CD4-positive, alpha-beta T cell (primary cell): Measurements from ENCODE around the gene OPALIN. TPM values are rescaled to one million over a fixed set of nuclear protein-coding genes. Genes with fewer than 3 reads are reported as not detected.

Experiments
- ATAC-seq: fragments of 200-7000 bp; cut with Tn5 transposase; one replicate; pipeline ENCODE4 v1.10.0; 2022; ENCODE audit warnings: mild to moderate bottlenecking; ENCODE audit not compliant: poor library complexity
- CTCF ChIA-PET: fragments of 350-600 bp; sonication (Branson Sonifier 250); formaldehyde crosslinking; loops from one replicate; lab custom pipeline; 2021; ENCODE audit warnings: antibody characterized with exemption, inconsistent platforms; lab: Charles Lee
- POLR2A ChIA-PET: fragments of 350-600 bp; sonication (Branson Sonifier 250); formaldehyde crosslinking; loops from one replicate; lab custom pipeline; 2021; ENCODE audit warnings: antibody characterized with exemption, inconsistent platforms; lab: Charles Lee
- DNase-seq, 14 experiments: peaks; one replicate each; pipeline ENCODE4 v3.0.0-alpha.2; 2013 to 2020; ENCODE audit warnings: mixed read lengths in 2 of 14
- H3K27ac ChIP-seq, 2 donors: one replicate each; pipeline versions ENCODE4 v1.5.1 to v1.7.0; 2013; ENCODE audit warnings: low read length in 2 of 2, low read depth in 1 of 2, mild to moderate bottlenecking in 1 of 2
- H3K27me3 ChIP-seq, 2 experiments: 1 replicate in 1 of 2; 2 replicates in 1 of 2; pipeline versions ENCODE4 v1.6.1 to v1.7.0; 2013; ENCODE audit warnings: low read length in 2 of 2, control low read depth in 1 of 2, mild to moderate bottlenecking in 1 of 2, moderate library complexity in 1 of 2; ENCODE audit not compliant: insufficient read depth in 2 of 2, control insufficient read depth in 1 of 2
- H3K36me3 ChIP-seq: one replicate; pipeline ENCODE4 v1.6.1; 2013; ENCODE audit warnings: low read length, control low read depth; ENCODE audit not compliant: insufficient read depth
- H3K4me1 ChIP-seq: one replicate; pipeline ENCODE4 v1.6.1; 2013; ENCODE audit warnings: low read length, control low read depth; ENCODE audit not compliant: insufficient read depth
- H3K4me3 ChIP-seq: one replicate; pipeline ENCODE4 v1.5.1; 2013; ENCODE audit warnings: mild to moderate bottlenecking, low read length, moderate library complexity
- H3K9me3 ChIP-seq, 2 experiments: 1 replicate in 1 of 2; 2 replicates in 1 of 2; pipeline versions ENCODE4 v1.6.1 to v1.7.0; 2013; ENCODE audit warnings: low read length in 2 of 2, mild to moderate bottlenecking in 2 of 2, control low read depth in 1 of 2, moderate library complexity in 1 of 2; ENCODE audit not compliant: control insufficient read depth in 1 of 2, insufficient read depth in 1 of 2
- H3K27ac Mint-ChIP-seq: one replicate; pipeline ENCODE4 v1.8.0; 2020; ENCODE audit warnings: mixed read lengths
- H3K27me3 Mint-ChIP-seq: one replicate; pipeline ENCODE4 v1.8.0; 2021; ENCODE audit warnings: mixed read lengths
- H3K36me3 Mint-ChIP-seq: one replicate; pipeline ENCODE4 v1.8.0; 2021; ENCODE audit warnings: low read depth, mixed read lengths
- H3K4me1 Mint-ChIP-seq: one replicate; pipeline ENCODE4 v1.8.0; 2021; ENCODE audit warnings: low read depth, mixed read lengths
- H3K4me3 Mint-ChIP-seq: one replicate; pipeline ENCODE4 v1.8.0; 2020; ENCODE audit warnings: mild to moderate bottlenecking, mixed read lengths
- H3K9me3 Mint-ChIP-seq: one replicate; pipeline ENCODE4 v1.8.0; 2020; ENCODE audit warnings: mixed read lengths
- CTCF ChIP-seq: fragments of 200-600 bp; IDR thresholded peaks from one replicate; pipeline ENCODE4 v1.8.0; 2022; ENCODE audit warnings: antibody characterized with exemption, mild to moderate bottlenecking
- intact Hi-C, 2 experiments: fragments of 100-400 bp; cut with DNase I in 1 of 2; cut with micrococcal nuclease in 1 of 2; formaldehyde crosslinking; loops; one replicate each; pipeline versions ENCODE4 v1.15.1 to v1.9.0; 2023 to 2025; cut with DNase I, micrococcal nuclease
- total RNA-seq, 174 experiments: library from RNA in 2 of 174; stranded (reverse) in 2 of 174; gene quantifications; one replicate each; pipeline ENCODE4 v1.2.3 and lab custom pipeline; 2021 to 2026

The OPALIN gene
- total RNA-seq, 2 experiments from 2014 or later: not detected

- ATAC-seq: no peak
- POLR2A ChIA-PET: interaction anchor here (1.5 to 1.6 kb wide), 2 partner anchors 9 to 14 kb away, joined by 3 read pairs; no protein-coding TSS in a partner anchor
- H3K27me3 ChIP-seq: peaks cover 0 to 9% of the 10 kb centered on the region in 2 experiments
- H3K9me3 ChIP-seq: no peaks in the 10 kb centered on the region
- Mint-ChIP-seq H3K4me3 (no peak overlapping the region), H3K36me3 (no peaks in the 10 kb centered on the region), H3K4me1 (peaks cover 92% of the 10 kb centered on the region), H3K9me3 (no peaks in the 10 kb centered on the region), H3K27me3 (peaks cover 12% of the 10 kb centered on the region), H3K27ac (peak overlapping the region; percentile 89)
- CTCF ChIA-PET: no interaction called here
- no peak for DNase-seq
- no peak overlapping the region for H3K4me3 ChIP-seq
- intact Hi-C loops: no loop called here
- no peak for TF ChIP-seq CTCF
- H3K27ac ChIP-seq: no peak overlapping the region
- peaks cover 38% of the 10 kb centered on the region for H3K4me1 ChIP-seq
- no peaks in the 10 kb centered on the region for H3K36me3 ChIP-seq
These were observed 57.2 kb downstream of the OPALIN start for GRCh38 chr10:96301616-96302015.

GRCh38 chr10:96299383-96299782, 59.4 kb downstream of the OPALIN start:
- intact Hi-C loops: loop anchor here in 1 of 2 experiments (5.0 to 10.0 kb wide), 2 partner anchors 255 to 607 kb away; partner anchors contain the start of genes CCNJ and TCTN3
- CTCF ChIA-PET: no interaction called here

GRCh38 chr10:96298362-96298761, 60.4 kb downstream of the OPALIN start:
- intact Hi-C loops: loop anchor here in 1 of 2 experiments (5.0 to 10.0 kb wide), 2 partner anchors 254 to 606 kb away; partner anchors contain the start of genes CCNJ and TCTN3

More at GRCh38 chr10:96299383-96299782, 59.4 kb downstream of the OPALIN start:
- POLR2A ChIA-PET: interaction anchor here (0.6 to 1.7 kb wide), 6 partner anchors 15 to 209 kb away, joined by 3 to 7 read pairs (median 4); partner anchors contain the start of gene ZNF518A
- no peak for TF ChIP-seq CTCF
- Histone ChIP-seq H3K4me3 (peak overlapping the region; percentile 15), H3K9me3 (no peaks in the 10 kb centered on the region), H3K27me3 (peaks cover 0 to 6% of the 10 kb centered on the region in 2 experiments), H3K4me1 (peaks cover 33% of the 10 kb centered on the region), H3K36me3 (no peaks in the 10 kb centered on the region), H3K27ac (peak overlapping the region; percentile 13 to 47)
- peaks cover 12% of the 10 kb centered on the region for H3K27me3 Mint-ChIP-seq
- peak overlapping the region; percentile 89 for H3K27ac Mint-ChIP-seq
- H3K4me1 Mint-ChIP-seq: peaks cover 84% of the 10 kb centered on the region
- H3K9me3 Mint-ChIP-seq: no peaks in the 10 kb centered on the region
- DNase-seq (peak in 12 of 14 experiments; percentile 4 to 53 (median 35)), ATAC-seq (peak; percentile 92)
- H3K36me3 Mint-ChIP-seq: no peaks in the 10 kb centered on the region
- peak overlapping the region; percentile 63 for H3K4me3 Mint-ChIP-seq

More at GRCh38 chr10:96298362-96298761, 60.4 kb downstream of the OPALIN start:
- Mint-ChIP-seq H3K36me3 (no peaks in the 10 kb centered on the region), H3K27ac (peak overlapping the region; percentile 89), H3K4me3 (peak overlapping the region; percentile 46), H3K4me1 (peaks cover 77% of the 10 kb centered on the region), H3K9me3 (no peaks in the 10 kb centered on the region), H3K27me3 (peaks cover 2% of the 10 kb centered on the region)
- ChIA-PET POLR2A (interaction anchor here (0.9 to 1.7 kb wide), 5 partner anchors 16 to 208 kb away, joined by 3 to 7 read pairs (median 3); partner anchors contain the start of gene ZNF518A), CTCF (no interaction called here)
- no peak for DNase-seq
- Histone ChIP-seq H3K27me3 (peaks cover 0 to 3% of the 10 kb centered on the region in 2 experiments), H3K4me1 (peaks cover 33% of the 10 kb centered on the region), H3K27ac (peak overlapping the region in 1 of 2 donors; percentile 47), H3K4me3 (no peak overlapping the region), H3K9me3 (no peaks in the 10 kb centered on the region), H3K36me3 (no peaks in the 10 kb centered on the region)
- ATAC-seq: no peak
- TF ChIP-seq CTCF: no peak
